ENCODE results near the gene PLD6.
"Not testable (repeated sequence)": the region's sequence is repeated elsewhere in the genome, so short reads cannot be mapped to it uniquely, and the experiment has no call there.

PLD6 gene

GRCh38 chr17:17196776-17197175 is 9.4 kb downstream of the PLD6 start:
- no peak for DNase-seq

GRCh38 chr17:17195466-17195865 is 10.7 kb downstream of the PLD6 start:
- DNase-seq = not testable (repeated sequence)

GRCh38 chr17:17191961-17192381 is 14.2 kb downstream of the PLD6 start:
- DNase-seq = no peak

- no peak for DNase-seq
Measured at GRCh38 chr17:17191346-17191792, 14.8 kb downstream of the PLD6 start.

GRCh38 chr17:17190188-17190587 is 15.9 kb downstream of the PLD6 start:
- DNase-seq = no peak

- no peak for DNase-seq
Measured at GRCh38 chr17:17189559-17189958, 16.6 kb downstream of the PLD6 start.

GRCh38 chr17:17188586-17188985 is 17.5 kb downstream of the PLD6 start:
- DNase-seq = no peak

GRCh38 chr17:17186551-17187505 is 19.3 kb downstream of the PLD6 start:
- no peak for DNase-seq

GRCh38 chr17:17186051-17186450 is 20.1 kb downstream of the PLD6 start:
- no peak for DNase-seq

GRCh38 chr17:17184985-17185757 is 21.0 kb downstream of the PLD6 start:
- DNase-seq = not testable (repeated sequence)

- DNase-seq = no peak
Measured at GRCh38 chr17:17183744-17184143, 22.4 kb downstream of the PLD6 start.

GRCh38 chr17:17182598-17183136 is 23.5 kb downstream of the PLD6 start:
- DNase-seq = no peak

GRCh38 chr17:17181666-17182597 is 24.2 kb downstream of the PLD6 start:
- no peak for DNase-seq

GRCh38 chr17:17180741-17181525 is 25.2 kb downstream of the PLD6 start:
- DNase-seq = no peak

GRCh38 chr17:17180141-17180603 is 26.0 kb downstream of the PLD6 start:
- no peak for DNase-seq

- DNase-seq = no peak
Measured at GRCh38 chr17:17179371-17179827, 26.7 kb downstream of the PLD6 start.

GRCh38 chr17:17177176-17177575 is 29.0 kb downstream of the PLD6 start:
- DNase-seq = no peak

GRCh38 chr17:17176341-17176740 is 29.8 kb downstream of the PLD6 start:
- no peak for DNase-seq

- no peak for DNase-seq
Measured at GRCh38 chr17:17175917-17176316, 30.2 kb downstream of the PLD6 start.

GRCh38 chr17:17175340-17175739 is 30.8 kb downstream of the PLD6 start:
- DNase-seq = no peak

GRCh38 chr17:17173921-17174320 is 32.2 kb downstream of the PLD6 start:
- no peak for DNase-seq
